Karpas-422 (cell line): ENCODE data around the gene ZMYND19. TPM values are rescaled to one million over a fixed set of nuclear protein-coding genes. Genes with fewer than 3 reads are reported as not detected.
"Not testable (repeated sequence)": the region's sequence is repeated elsewhere in the genome, so short reads cannot be mapped to it uniquely, and the experiment has no call there.

Experiments used
- DNase-seq: peaks from one replicate; pipeline ENCODE4 v3.0.0-alpha.2; 2015
- H2AFZ ChIP-seq: fragments of 200-600 bp; sonication (generic); 2 replicates; pipeline ENCODE4 v1.6.1; 2014; ENCODE audit warnings: antibody characterized with exemption, low read length, mixed read lengths
- H3K27ac ChIP-seq: fragments of 200-600 bp; sonication (generic); 2 replicates; pipeline ENCODE4 v1.5.1; 2014; ENCODE audit warnings: mild to moderate bottlenecking, low read length, moderate library complexity
- H3K27me3 ChIP-seq: fragments of 200-600 bp; sonication (generic); 2 replicates; pipeline ENCODE4 v1.6.1; 2014; ENCODE audit warnings: low read length, mixed read lengths
- H3K36me3 ChIP-seq: fragments of 200-600 bp; sonication (generic); 2 replicates; pipeline ENCODE4 v1.6.1; 2014; ENCODE audit warnings: low read length, mixed read lengths; ENCODE audit not compliant: insufficient read depth
- H3K4me1 ChIP-seq: fragments of 200-600 bp; sonication (generic); 2 replicates; pipeline ENCODE4 v1.6.1; 2014; ENCODE audit warnings: mild to moderate bottlenecking, low read length, mixed read lengths
- H3K4me2 ChIP-seq: fragments of 200-600 bp; sonication (generic); 2 replicates; pipeline ENCODE4 v1.6.1; 2014; ENCODE audit warnings: low read length, low read depth, mild to moderate bottlenecking; ENCODE audit not compliant: poor library complexity, severe bottlenecking
- H3K4me3 ChIP-seq: fragments of 200-600 bp; sonication (generic); 2 replicates; pipeline ENCODE4 v1.5.1; 2014; ENCODE audit warnings: mild to moderate bottlenecking, antibody characterized with exemption, low read length, mixed read lengths
- H3K79me2 ChIP-seq: fragments of 200-600 bp; sonication (generic); 2 replicates; pipeline ENCODE4 v1.6.1; 2014; ENCODE audit warnings: mild to moderate bottlenecking, low read length, mixed read lengths
- H3K9ac ChIP-seq: fragments of 200-600 bp; sonication (generic); 2 replicates; pipeline ENCODE4 v1.6.0; 2014; ENCODE audit warnings: low read length
- H3K9me2 ChIP-seq: fragments of 200-600 bp; sonication (generic), shearing (Covaris generic); replicated peaks from 2 replicates; pipeline ENCODE4 v1.6.0; 2014; ENCODE audit warnings: mild to moderate bottlenecking, low read length, moderate library complexity; ENCODE audit not compliant: insufficient read depth
- H3K9me3 ChIP-seq: fragments of 300-700, 200-600 bp; sonication (generic); 2 replicates; pipeline ENCODE4 v1.6.1; 2014; ENCODE audit warnings: low read length, mixed read lengths
- H4K20me1 ChIP-seq: fragments of 200-600 bp; sonication (generic); 2 replicates; pipeline ENCODE4 v1.6.1; 2014; ENCODE audit warnings: mild to moderate bottlenecking, antibody characterized with exemption, low read length, low read depth; ENCODE audit not compliant: insufficient read depth
- total RNA-seq: library from RNA; depleted of rRNA; stranded (reverse); fragments of >200 nt; shearing (Covaris generic); gene quantifications from 2 replicates; pipeline ENCODE4 v1.2.3, GENCODE V29; 2014; ENCODE audit warnings: low replicate concordance

Gene ZMYND19
- total RNA-seq, 1 experiment from 2014 or later, result 18.8 TPM

GRCh38 chr9:137603879-137604278 lies 13.6 kb upstream of the ZMYND19 start:
- Histone ChIP-seq H3K27ac (no peak overlapping the region), H3K4me3 (peak overlapping the region; percentile 57; the same call in 1 of the 2 replicates)

GRCh38 chr9:137602661-137603060 lies 12.3 kb upstream of the ZMYND19 start:
- Histone ChIP-seq H3K9me3 (no peaks in the 10 kb centered on the region), H3K4me1 (peaks cover 30% of the 10 kb centered on the region), H3K27me3 (no peaks in the 10 kb centered on the region), H3K9me2 (no peaks in the 10 kb centered on the region), H4K20me1 (peaks cover 11% of the 10 kb centered on the region; the same call in 1 of the 2 replicates), H2AFZ (peak overlapping the region; percentile 75), H3K9ac (peak overlapping the region; percentile 29), H3K4me2 (no peak overlapping the region), H3K4me3 (no peak overlapping the region), H3K27ac (no peak overlapping the region), H3K36me3 (no peaks in the 10 kb centered on the region), H3K79me2 (peaks cover 16% of the 10 kb centered on the region)
- peak; percentile 72 for DNase-seq

More at GRCh38 chr9:137603879-137604278, 13.6 kb upstream of the ZMYND19 start:
- no peaks in the 10 kb centered on the region for H3K27me3 ChIP-seq
- H3K9me2 ChIP-seq, result no peaks in the 10 kb centered on the region
- H3K4me2 ChIP-seq, result peak overlapping the region; percentile 72
- no peak for DNase-seq
- peaks cover 30% of the 10 kb centered on the region for H3K4me1 ChIP-seq
- H3K79me2 ChIP-seq, result peaks cover 20% of the 10 kb centered on the region
- H4K20me1 ChIP-seq, result peaks cover 11% of the 10 kb centered on the region; the same call in 1 of the 2 replicates
- H3K9me3 ChIP-seq, result no peaks in the 10 kb centered on the region
- H3K36me3 ChIP-seq, result no peaks in the 10 kb centered on the region
- peak overlapping the region; percentile 60 for H3K9ac ChIP-seq
- H2AFZ ChIP-seq, result no peak overlapping the region

GRCh38 chr9:137598943-137599342 lies 8.6 kb upstream of the ZMYND19 start:
- no peaks in the 10 kb centered on the region for H3K9me3 ChIP-seq
- no peaks in the 10 kb centered on the region for H3K9me2 ChIP-seq
- no peak overlapping the region for H3K9ac ChIP-seq
- no peaks in the 10 kb centered on the region for H4K20me1 ChIP-seq
- DNase-seq, result no peak
- no peaks in the 10 kb centered on the region for H3K27me3 ChIP-seq
- H3K4me2 ChIP-seq, result no peak overlapping the region
- no peak overlapping the region for H2AFZ ChIP-seq
- no peaks in the 10 kb centered on the region for H3K36me3 ChIP-seq
- peaks cover 10% of the 10 kb centered on the region for H3K4me1 ChIP-seq
- no peak overlapping the region for H3K27ac ChIP-seq
- H3K79me2 ChIP-seq, result no peaks in the 10 kb centered on the region
- no peak overlapping the region for H3K4me3 ChIP-seq

- H3K4me3 ChIP-seq, H3K4me2 ChIP-seq, H4K20me1 ChIP-seq, H3K36me3 ChIP-seq, H3K79me2 ChIP-seq, H3K9me3 ChIP-seq, H3K27ac ChIP-seq, H3K27me3 ChIP-seq, H3K9me2 ChIP-seq, H2AFZ ChIP-seq, DNase-seq, H3K4me1 ChIP-seq, H3K9ac ChIP-seq: not testable (repeated sequence)
Observed at GRCh38 chr9:137596577-137596976, 6.3 kb upstream of the ZMYND19 start.

GRCh38 chr9:137593176-137593575 lies 2.9 kb upstream of the ZMYND19 start:
- peaks cover 12% of the 10 kb centered on the region for H4K20me1 ChIP-seq
- DNase-seq, result no peak
- no peak overlapping the region for H3K4me2 ChIP-seq
- peaks cover 16% of the 10 kb centered on the region for H3K4me1 ChIP-seq
- no peaks in the 10 kb centered on the region for H3K9me3 ChIP-seq
- no peak overlapping the region for H3K27ac ChIP-seq
- H3K9me2 ChIP-seq, result no peaks in the 10 kb centered on the region
- H3K36me3 ChIP-seq, result peaks cover 8% of the 10 kb centered on the region; the same call in 1 of the 2 replicates
- no peaks in the 10 kb centered on the region for H3K27me3 ChIP-seq
- H3K9ac ChIP-seq, result no peak overlapping the region
- no peak overlapping the region for H3K4me3 ChIP-seq
- H2AFZ ChIP-seq, result no peak overlapping the region
- H3K79me2 ChIP-seq, result peaks cover 17% of the 10 kb centered on the region

GRCh38 chr9:137592767-137593166 lies 2.5 kb upstream of the ZMYND19 start:
- Histone ChIP-seq H3K4me2 (no peak overlapping the region), H2AFZ (no peak overlapping the region), H3K27me3 (no peaks in the 10 kb centered on the region), H3K4me3 (no peak overlapping the region), H3K36me3 (peaks cover 12% of the 10 kb centered on the region; the same call in 1 of the 2 replicates), H4K20me1 (peaks cover 12% of the 10 kb centered on the region), H3K79me2 (peaks cover 21% of the 10 kb centered on the region), H3K9ac (no peak overlapping the region), H3K9me3 (no peaks in the 10 kb centered on the region), H3K4me1 (peaks cover 16% of the 10 kb centered on the region), H3K27ac (no peak overlapping the region), H3K9me2 (no peaks in the 10 kb centered on the region)
- DNase-seq, result no peak

GRCh38 chr9:137590123-137590468 lies 216 bp downstream of the ZMYND19 start:
- H3K4me1 ChIP-seq, result peaks cover 16% of the 10 kb centered on the region
- peaks cover 32% of the 10 kb centered on the region for H3K79me2 ChIP-seq
- no peak overlapping the region for H3K27ac ChIP-seq
- H2AFZ ChIP-seq, result no peak overlapping the region
- peak overlapping the region; percentile 98 for H3K9ac ChIP-seq
- H3K27me3 ChIP-seq, result no peaks in the 10 kb centered on the region
- peaks cover 12% of the 10 kb centered on the region for H4K20me1 ChIP-seq
- H3K9me3 ChIP-seq, result no peaks in the 10 kb centered on the region
- no peaks in the 10 kb centered on the region for H3K9me2 ChIP-seq
- peak overlapping the region; percentile 97; the same call in 1 of the 2 replicates for H3K4me3 ChIP-seq
- H3K36me3 ChIP-seq, result peaks cover 18% of the 10 kb centered on the region; the same call in 1 of the 2 replicates
- peak overlapping the region; percentile 93 for H3K4me2 ChIP-seq
- no peak for DNase-seq

GRCh38 chr9:137589441-137590122 lies 730 bp downstream of the ZMYND19 start:
- H3K27ac ChIP-seq, result peak overlapping the region; percentile 49; the same call in 1 of the 2 replicates
- peak overlapping the region; percentile 93 for H3K4me2 ChIP-seq
- H3K4me3 ChIP-seq, result peak overlapping the region; percentile 97
- H2AFZ ChIP-seq, result no peak overlapping the region
- H3K9ac ChIP-seq, result peak overlapping the region; percentile 98
- H3K36me3 ChIP-seq, result peaks cover 19% of the 10 kb centered on the region; the same call in 1 of the 2 replicates
- H3K4me1 ChIP-seq, result peaks cover 16% of the 10 kb centered on the region
- H4K20me1 ChIP-seq, result peaks cover 17% of the 10 kb centered on the region
- no peaks in the 10 kb centered on the region for H3K27me3 ChIP-seq
- DNase-seq, result peak; percentile 73
- peaks cover 32% of the 10 kb centered on the region for H3K79me2 ChIP-seq
- no peaks in the 10 kb centered on the region for H3K9me2 ChIP-seq
- H3K9me3 ChIP-seq, result no peaks in the 10 kb centered on the region
